Sigmoid colon (tissue), 4 donors: ENCODE measurements around the gene TBCD.

ENCODE experiments used
- POLR2A ChIP-seq, 2 donors: fragments of 450-650 bp; IDR thresholded peaks; one replicate each; pipeline ENCODE4 v1.6.1; 2016; ENCODE audit warnings: antibody characterized with exemption in 2 of 2, mild to moderate bottlenecking in 2 of 2, moderate library complexity in 2 of 2
- POLR2AphosphoS5 ChIP-seq, 4 donors: sonication (generic); formaldehyde crosslinking; IDR thresholded peaks; one replicate each; pipeline ENCODE4 v1.6.1; 2017; ENCODE audit warnings: antibody characterized with exemption in 4 of 4

DNA sequence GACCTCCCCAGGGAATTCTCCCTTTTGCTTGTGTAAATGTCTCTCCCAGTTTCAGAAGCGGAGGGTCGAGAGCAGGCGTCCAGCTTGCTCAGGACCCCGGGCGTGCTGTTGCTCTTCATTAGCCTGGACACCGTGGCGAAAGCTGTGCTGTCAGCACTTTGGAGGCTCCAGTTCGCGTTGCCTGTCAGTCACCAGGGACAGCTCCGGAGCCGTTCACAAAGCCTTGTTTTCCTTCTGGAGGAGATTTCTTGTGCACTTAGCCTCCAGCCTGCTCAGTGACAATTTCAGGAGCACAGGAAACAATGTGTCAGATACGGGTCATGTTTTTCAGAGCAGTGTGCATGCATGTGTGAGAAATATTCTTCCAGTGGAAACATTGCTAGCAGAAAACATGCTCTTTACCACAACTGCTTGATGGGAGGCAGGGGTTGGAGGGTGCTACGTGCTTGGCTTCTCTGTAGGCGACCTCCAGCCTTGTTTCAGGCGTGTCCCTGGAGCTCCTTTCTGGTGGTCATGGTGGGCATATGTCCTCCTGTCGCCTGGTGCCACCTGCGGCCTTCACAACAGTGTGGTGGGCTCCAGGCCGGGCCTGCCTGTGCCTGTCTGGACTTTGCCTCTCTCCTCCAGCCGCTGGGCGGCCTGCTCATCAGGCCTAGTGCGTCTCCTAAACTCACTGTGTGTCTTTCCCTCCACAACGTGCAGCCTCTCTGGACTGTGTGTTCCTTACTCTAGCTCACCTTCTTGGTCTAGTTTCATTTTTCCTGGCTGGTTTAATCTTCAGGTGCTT lies 59.0 kb downstream of the TBCD start:
- no peak for TF ChIP-seq POLR2A (IDR thresholded peaks at IDR 0.05)
- no peak for TF ChIP-seq POLR2AphosphoS5 (IDR thresholded peaks at IDR 0.05)
